NCI-H345 treated with DMSO at 0.1 percent for 48 hours (cell line): ENCODE data around the gene ZFP64.
A peak's percentile ranks its signal among the peaks of the same experiment; 100 is the strongest.
"Not testable (repeated sequence)": the region's sequence is repeated elsewhere in the genome, so short reads cannot be mapped to it uniquely, and the experiment has no call there.

ENCODE experiments used
- DNase-seq: peaks from one replicate; lab custom pipeline; 2025; ENCODE audit not compliant: unreplicated experiment; lab: John Stamatoyannopoulos, UW

Gene ZFP64

GRCh38 chr20:52191132-52191915 is at the start of gene ZFP64:
TSS of gene ZFP64 (minus strand) at chr20:52191779. CDS start at chr20:52191636, 143 bp downstream.
- DNase-seq: peak; percentile 79

- no peak for DNase-seq
These were observed 49.2 kb upstream of the ZFP64 start for GRCh38 chr20:52240802-52241201.

- DNase-seq: no peak
These were observed 47.5 kb upstream of the ZFP64 start for GRCh38 chr20:52239102-52239501.

GRCh38 chr20:52236292-52236691 is 44.7 kb upstream of the ZFP64 start:
- DNase-seq: no peak

DNA sequence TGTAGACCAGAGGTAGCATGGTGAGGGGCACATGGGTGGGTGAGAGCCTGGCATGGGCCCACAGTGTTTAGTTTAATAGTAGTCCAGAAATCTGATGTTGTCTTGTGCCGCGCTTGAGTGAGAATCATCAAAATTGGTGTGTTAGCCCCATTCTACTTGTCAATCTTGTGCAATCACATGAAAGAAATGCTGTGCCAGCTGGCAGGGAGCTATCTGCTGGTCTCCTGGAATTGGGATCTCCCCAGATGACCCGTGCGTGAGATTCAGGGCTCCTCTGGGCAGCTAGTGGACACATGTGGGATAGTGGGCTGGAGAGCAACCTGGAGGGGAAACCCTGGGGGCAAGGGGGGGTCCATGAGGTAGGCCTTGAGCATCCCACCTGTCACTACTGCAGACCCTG is 43.5 kb upstream of the ZFP64 start:
- no peak for DNase-seq

- DNase-seq: no peak
These were observed 42.9 kb upstream of the ZFP64 start for GRCh38 chr20:52234302-52235045.

- no peak for DNase-seq
These were observed 39.7 kb upstream of the ZFP64 start for GRCh38 chr20:52231230-52231746.

DNA sequence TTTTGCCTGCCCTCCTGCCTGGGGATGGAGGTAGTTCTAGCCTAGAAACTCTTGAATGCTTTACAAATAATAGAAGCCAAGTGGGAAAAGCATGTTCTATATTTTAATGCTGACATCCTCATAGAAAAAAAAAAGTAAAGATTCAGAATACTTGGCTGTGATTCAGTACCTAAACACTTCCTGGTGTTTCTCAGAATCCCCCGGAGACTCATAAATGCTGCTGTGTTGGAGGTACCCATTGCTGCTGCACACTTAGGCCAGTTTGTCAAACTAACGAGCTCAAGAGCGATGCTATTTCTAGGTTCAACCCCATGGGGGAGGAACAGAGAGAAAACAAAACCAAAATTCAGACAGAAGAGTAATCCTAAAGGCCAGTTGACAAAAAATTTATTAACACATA is 38.8 kb upstream of the ZFP64 start:
- no peak for DNase-seq

DNA sequence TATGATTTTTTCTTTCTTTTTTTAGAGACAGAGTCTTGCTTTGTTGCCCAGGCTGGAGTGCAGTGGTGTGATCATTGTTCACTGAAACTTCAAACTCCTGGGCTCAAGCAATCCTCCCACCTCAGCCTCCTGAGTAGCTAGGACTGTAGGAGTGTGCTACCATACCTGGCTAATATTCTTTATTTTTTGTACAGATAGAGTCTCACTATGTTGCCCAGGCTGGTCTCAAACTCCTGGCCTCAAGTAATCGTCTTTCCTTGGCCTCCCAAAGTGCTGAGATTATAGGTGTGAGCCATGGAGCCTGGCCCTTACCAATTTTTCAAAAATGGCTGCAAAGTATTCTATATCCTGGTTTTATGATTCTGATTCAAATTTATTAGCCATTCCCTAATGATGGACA is 37.8 kb upstream of the ZFP64 start:
- not testable (repeated sequence) for DNase-seq

GRCh38 chr20:52226370-52226769 is 34.8 kb upstream of the ZFP64 start:
- DNase-seq: no peak

GRCh38 chr20:52224920-52225319 is 33.3 kb upstream of the ZFP64 start:
- DNase-seq: no peak

DNA sequence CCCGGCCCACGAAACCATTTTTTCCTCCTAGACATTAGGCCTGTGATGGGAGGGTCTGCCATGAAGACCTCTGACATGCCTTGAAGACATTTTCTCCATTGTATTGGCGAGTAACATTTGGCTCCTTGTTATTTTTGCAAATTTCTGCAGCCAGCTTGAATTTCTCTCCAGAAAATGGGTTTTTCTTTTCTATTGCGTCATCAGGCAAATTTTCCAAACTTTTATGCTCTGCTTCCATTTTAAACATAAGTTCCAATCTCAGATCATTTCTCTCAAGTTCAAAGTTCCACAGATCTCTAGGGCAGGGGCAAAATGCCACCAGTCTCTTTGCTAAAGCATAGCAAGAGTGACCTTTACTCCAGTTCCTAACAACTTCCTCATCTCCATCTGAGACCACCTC is 29.8 kb upstream of the ZFP64 start:
- DNase-seq: not testable (repeated sequence)

- not testable (repeated sequence) for DNase-seq
These were observed 29.3 kb upstream of the ZFP64 start for GRCh38 chr20:52220891-52221290.

GRCh38 chr20:52219441-52219840 is 27.9 kb upstream of the ZFP64 start:
- DNase-seq: no peak

GRCh38 chr20:52217689-52218395 is 26.3 kb upstream of the ZFP64 start:
- no peak for DNase-seq

- no peak for DNase-seq
These were observed 22.4 kb upstream of the ZFP64 start for GRCh38 chr20:52213995-52214394.

- DNase-seq: no peak
These were observed 21.4 kb upstream of the ZFP64 start for GRCh38 chr20:52212943-52213342.

DNA sequence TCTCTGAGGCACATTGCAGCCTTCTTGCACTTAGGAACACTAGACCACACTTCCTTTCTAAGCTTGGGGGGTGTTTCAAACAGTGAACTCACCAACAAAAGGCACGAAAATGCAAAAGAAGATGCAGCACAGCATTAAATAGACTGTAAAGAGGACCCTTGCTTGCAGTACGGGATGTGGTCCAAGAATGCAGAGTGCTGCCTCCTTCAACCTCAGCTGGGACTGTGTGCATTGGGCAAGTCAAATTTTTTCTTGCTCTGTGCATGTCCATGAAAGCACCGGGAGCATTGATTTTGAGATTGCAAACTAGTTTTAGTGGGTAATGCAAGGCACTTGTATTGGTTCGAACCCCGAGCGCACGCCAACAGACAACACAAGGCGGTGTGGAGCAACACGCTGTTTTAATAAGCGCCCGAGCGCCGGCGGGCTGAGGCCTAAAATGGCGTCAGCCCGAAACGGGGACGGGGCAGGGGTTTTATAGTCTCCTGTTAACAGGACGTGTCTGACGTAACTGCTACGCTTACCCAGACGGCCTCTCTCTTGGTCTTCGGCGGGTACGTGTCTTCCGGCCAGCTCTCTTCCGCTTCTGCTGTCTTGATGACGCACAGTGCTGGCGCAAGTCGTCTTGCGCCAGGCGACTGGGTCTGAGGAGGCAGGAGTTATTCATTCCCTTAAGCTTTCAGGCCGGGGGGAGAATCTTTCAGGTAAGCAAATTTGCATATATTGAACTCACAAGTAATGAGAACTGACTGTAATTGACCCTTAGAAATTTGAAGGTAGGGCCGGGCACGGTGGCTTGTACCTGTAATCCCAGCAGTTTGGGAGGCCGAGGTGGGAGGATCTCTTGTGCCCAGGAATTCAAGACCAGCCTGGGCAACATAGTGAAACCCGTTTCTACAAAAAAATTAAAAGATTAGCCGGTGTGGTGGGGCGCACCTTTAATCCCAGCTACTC is 18.7 kb upstream of the ZFP64 start:
- DNase-seq: no peak

GRCh38 chr20:52209154-52209571 is 17.6 kb upstream of the ZFP64 start:
- DNase-seq: no peak

- DNase-seq: no peak
These were observed 15.6 kb upstream of the ZFP64 start for GRCh38 chr20:52207020-52207810.
